HUES6 (cell line): ENCODE results near the gene CFAP73.
"Not testable (repeated sequence)": the region's sequence is repeated elsewhere in the genome, so short reads cannot be mapped to it uniquely, and the experiment has no call there.

Experiments
- H3K27ac ChIP-seq: 2 replicates; pipeline ENCODE4 v1.7.0; 2013; ENCODE audit warnings: low read depth, mild to moderate bottlenecking, low read length, inconsistent platforms
- H3K27me3 ChIP-seq: 2 replicates; pipeline ENCODE4 v1.6.1; 2013; ENCODE audit warnings: low read length; ENCODE audit not compliant: control insufficient read depth, insufficient read depth
- H3K36me3 ChIP-seq: 2 replicates; pipeline ENCODE4 v1.6.1; 2013; ENCODE audit warnings: low read length; ENCODE audit not compliant: control insufficient read depth, insufficient read depth
- H3K4me1 ChIP-seq: 2 replicates; pipeline ENCODE4 v1.6.1; 2013; ENCODE audit warnings: low read length; ENCODE audit not compliant: control insufficient read depth, insufficient read depth
- H3K4me3 ChIP-seq: 2 replicates; pipeline ENCODE4 v1.5.1; 2013; ENCODE audit warnings: low read depth, low read length
- H3K9ac ChIP-seq: one replicate; pipeline ENCODE4 v1.6.1; 2013; ENCODE audit warnings: mild to moderate bottlenecking, low read length
- H3K9me3 ChIP-seq: 2 replicates; pipeline ENCODE4 v1.6.1; 2013; ENCODE audit warnings: low read depth, low read length; ENCODE audit not compliant: control insufficient read depth, insufficient read depth

The CFAP73 gene

GRCh38 chr12:113109872-113110599, 39.5 kb upstream of the CFAP73 start:
- no peak overlapping the region for H3K9ac ChIP-seq
- H3K27ac ChIP-seq: no peak overlapping the region
- peaks cover 3% of the 10 kb centered on the region; the same call in 1 of the 2 replicates for H3K27me3 ChIP-seq
- no peaks in the 10 kb centered on the region for H3K36me3 ChIP-seq
- H3K9me3 ChIP-seq: no peaks in the 10 kb centered on the region
- H3K4me3 ChIP-seq: no peak overlapping the region
- H3K4me1 ChIP-seq: no peaks in the 10 kb centered on the region

GRCh38 chr12:113111247-113111646, 38.3 kb upstream of the CFAP73 start:
- no peaks in the 10 kb centered on the region for H3K4me1 ChIP-seq
- H3K27ac ChIP-seq: no peak overlapping the region
- no peaks in the 10 kb centered on the region for H3K27me3 ChIP-seq
- H3K4me3 ChIP-seq: no peak overlapping the region
- no peak overlapping the region for H3K9ac ChIP-seq
- no peaks in the 10 kb centered on the region for H3K36me3 ChIP-seq
- no peaks in the 10 kb centered on the region for H3K9me3 ChIP-seq

- no peaks in the 10 kb centered on the region for H3K36me3 ChIP-seq
- no peaks in the 10 kb centered on the region for H3K27me3 ChIP-seq
- no peak overlapping the region for H3K27ac ChIP-seq
- no peaks in the 10 kb centered on the region for H3K4me1 ChIP-seq
- H3K4me3 ChIP-seq: no peak overlapping the region
- H3K9me3 ChIP-seq: no peaks in the 10 kb centered on the region
- no peak overlapping the region for H3K9ac ChIP-seq
Measured at GRCh38 chr12:113112043-113112899, 37.3 kb upstream of the CFAP73 start.

GRCh38 chr12:113113397-113113796, 36.1 kb upstream of the CFAP73 start:
- Histone ChIP-seq H3K9ac (no peak overlapping the region), H3K36me3 (no peaks in the 10 kb centered on the region), H3K9me3 (no peaks in the 10 kb centered on the region), H3K4me3 (no peak overlapping the region), H3K4me1 (no peaks in the 10 kb centered on the region), H3K27ac (no peak overlapping the region), H3K27me3 (no peaks in the 10 kb centered on the region)

DNA sequence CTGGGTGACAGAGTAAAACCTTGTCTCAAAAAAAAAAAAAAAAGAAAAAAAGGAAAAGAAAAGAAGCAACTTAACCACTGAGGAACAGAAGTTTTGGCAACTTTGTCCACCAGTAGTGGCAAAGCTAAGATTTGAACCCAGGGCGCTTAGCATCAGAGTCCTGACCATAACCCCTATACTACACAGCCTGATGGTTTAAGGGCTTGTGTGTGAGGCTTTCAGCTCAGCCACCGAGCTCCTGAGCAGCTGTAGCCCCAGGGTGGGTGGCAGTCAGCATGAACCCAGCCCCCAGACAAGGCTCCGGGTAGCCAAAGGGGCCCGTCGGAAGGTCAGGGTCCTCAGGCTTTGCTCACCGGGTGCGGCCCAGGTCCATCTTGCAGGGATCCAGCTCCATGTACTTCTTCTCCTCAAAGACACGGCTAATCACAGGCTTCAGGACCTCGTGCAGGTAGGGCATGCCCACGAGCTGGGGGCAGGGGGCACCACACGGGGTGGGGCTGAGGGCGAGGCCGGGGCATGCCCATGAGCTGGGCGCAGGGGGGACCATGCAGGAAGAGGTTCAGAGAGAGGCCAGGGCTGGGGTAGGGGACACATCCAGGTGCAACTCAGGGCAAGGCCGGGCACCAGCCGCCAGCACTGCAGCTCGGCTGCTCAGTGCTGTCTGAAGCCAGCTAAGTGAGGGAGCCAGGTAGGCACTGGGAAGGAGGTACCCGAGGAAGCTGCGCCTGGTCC, 34.9 kb upstream of the CFAP73 start:
- Histone ChIP-seq H3K4me3 (no peak overlapping the region), H3K9ac (no peak overlapping the region), H3K27me3 (no peaks in the 10 kb centered on the region), H3K27ac (no peak overlapping the region), H3K9me3 (no peaks in the 10 kb centered on the region), H3K36me3 (no peaks in the 10 kb centered on the region), H3K4me1 (no peaks in the 10 kb centered on the region)

DNA sequence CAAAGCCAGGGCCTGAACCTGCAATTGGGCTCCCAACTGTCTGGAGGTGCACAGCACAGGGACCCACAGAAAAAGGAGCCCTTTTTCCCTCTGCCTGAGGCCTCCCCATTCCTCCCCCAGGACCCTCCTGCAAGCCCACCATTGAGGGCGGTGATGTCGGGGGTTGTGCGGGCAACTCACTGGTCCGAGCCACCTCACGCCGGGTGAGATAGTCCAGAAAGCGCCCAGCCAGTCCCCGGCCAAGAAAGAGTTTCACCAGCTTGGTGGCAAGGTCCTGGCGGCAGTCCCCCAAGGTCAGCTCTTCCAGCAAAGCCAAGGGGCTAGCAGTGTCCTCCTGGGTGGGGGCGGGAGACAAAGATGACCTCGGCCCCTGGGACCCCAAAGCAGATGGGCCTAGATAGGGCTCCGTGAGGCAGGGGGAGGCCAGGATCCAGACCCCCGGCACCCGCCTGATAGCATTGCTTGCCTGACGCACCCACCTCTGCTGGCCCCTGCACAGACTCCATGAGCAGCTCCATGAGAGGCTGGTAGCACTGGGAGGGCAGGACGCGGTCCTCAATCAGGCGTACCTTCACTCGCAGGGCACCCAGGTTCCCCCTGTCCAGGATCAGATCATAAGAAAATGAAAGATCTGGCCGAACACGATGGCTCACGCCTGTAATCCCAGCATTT, 33.9 kb upstream of the CFAP73 start:
- no peak overlapping the region for H3K9ac ChIP-seq
- H3K36me3 ChIP-seq: no peaks in the 10 kb centered on the region
- H3K9me3 ChIP-seq: no peaks in the 10 kb centered on the region
- no peak overlapping the region for H3K4me3 ChIP-seq
- no peaks in the 10 kb centered on the region for H3K27me3 ChIP-seq
- H3K4me1 ChIP-seq: no peaks in the 10 kb centered on the region
- H3K27ac ChIP-seq: no peak overlapping the region

- H3K9me3 ChIP-seq: no peaks in the 10 kb centered on the region
- H3K27ac ChIP-seq: no peak overlapping the region
- H3K4me1 ChIP-seq: no peaks in the 10 kb centered on the region
- no peak overlapping the region for H3K9ac ChIP-seq
- no peaks in the 10 kb centered on the region for H3K27me3 ChIP-seq
- no peak overlapping the region for H3K4me3 ChIP-seq
- H3K36me3 ChIP-seq: no peaks in the 10 kb centered on the region
Measured at GRCh38 chr12:113116875-113117274, 32.6 kb upstream of the CFAP73 start.

GRCh38 chr12:113117684-113118083, 31.8 kb upstream of the CFAP73 start:
- H3K9ac ChIP-seq, H3K9me3 ChIP-seq, H3K4me3 ChIP-seq, H3K4me1 ChIP-seq, H3K27ac ChIP-seq, H3K27me3 ChIP-seq, H3K36me3 ChIP-seq: not testable (repeated sequence)

- no peak overlapping the region for H3K27ac ChIP-seq
- H3K9ac ChIP-seq: no peak overlapping the region
- H3K4me3 ChIP-seq: no peak overlapping the region
- no peaks in the 10 kb centered on the region for H3K9me3 ChIP-seq
- no peaks in the 10 kb centered on the region for H3K4me1 ChIP-seq
- H3K36me3 ChIP-seq: no peaks in the 10 kb centered on the region
- H3K27me3 ChIP-seq: no peaks in the 10 kb centered on the region
Measured at GRCh38 chr12:113118142-113118541, 31.4 kb upstream of the CFAP73 start.

DNA sequence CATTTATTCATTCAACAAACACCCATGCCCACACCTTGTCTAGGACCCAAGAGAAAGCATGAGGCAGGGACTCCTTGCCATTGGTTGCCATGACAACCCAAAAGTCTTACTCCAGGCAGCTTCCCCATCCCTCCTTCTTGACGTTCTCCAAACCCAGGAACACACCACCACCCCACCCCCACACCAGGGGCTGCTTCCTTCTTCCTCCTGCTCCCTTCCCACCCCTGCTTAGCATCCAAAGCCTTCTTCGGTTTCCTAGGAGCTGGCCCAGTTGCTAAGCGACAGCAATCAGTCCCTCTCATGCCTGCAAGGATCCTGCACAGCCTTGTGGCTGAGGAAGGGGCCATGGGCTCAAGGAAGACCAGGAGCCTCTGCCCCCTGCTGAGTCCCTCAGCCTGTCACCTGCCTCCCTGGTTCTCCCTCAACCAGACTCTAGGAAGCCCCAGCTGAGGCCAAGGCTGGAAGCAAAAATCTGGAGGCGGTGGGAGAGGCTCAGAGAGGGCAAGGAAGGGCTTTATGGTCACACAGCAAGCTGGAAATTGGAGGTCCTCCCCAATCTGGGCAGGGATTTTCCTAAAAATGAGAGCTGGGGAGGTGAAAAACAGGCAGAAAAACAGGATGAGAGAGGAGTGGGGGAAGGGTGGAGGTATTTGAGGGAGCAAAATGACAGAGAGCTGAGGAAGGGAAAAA, 29.4 kb upstream of the CFAP73 start:
- no peak overlapping the region for H3K27ac ChIP-seq
- H3K9ac ChIP-seq: no peak overlapping the region
- H3K4me3 ChIP-seq: no peak overlapping the region
- H3K36me3 ChIP-seq: no peaks in the 10 kb centered on the region
- H3K9me3 ChIP-seq: no peaks in the 10 kb centered on the region
- H3K4me1 ChIP-seq: no peaks in the 10 kb centered on the region
- H3K27me3 ChIP-seq: no peaks in the 10 kb centered on the region
